MM.1S (cell line): ENCODE results near the gene PGBD5.

Experiments used
- EZH2 ChIP-seq: fragments of 300-600 bp; sonication (generic); optimal IDR thresholded peaks from 2 replicates; pipeline ENCODE3; 2017; ENCODE audit warnings: low read depth, mild to moderate bottlenecking, antibody characterized with exemption, low read length, mixed read lengths
- TF ChIP-seq, protein P1 (sequence below): fragments of 300-600 bp; sonication (generic); IDR thresholded peaks from 2 replicates; pipeline ENCODE4 v1.5.1; 2016; ENCODE audit warnings: antibody characterized with exemption, low read length, mixed read lengths

DNA sequence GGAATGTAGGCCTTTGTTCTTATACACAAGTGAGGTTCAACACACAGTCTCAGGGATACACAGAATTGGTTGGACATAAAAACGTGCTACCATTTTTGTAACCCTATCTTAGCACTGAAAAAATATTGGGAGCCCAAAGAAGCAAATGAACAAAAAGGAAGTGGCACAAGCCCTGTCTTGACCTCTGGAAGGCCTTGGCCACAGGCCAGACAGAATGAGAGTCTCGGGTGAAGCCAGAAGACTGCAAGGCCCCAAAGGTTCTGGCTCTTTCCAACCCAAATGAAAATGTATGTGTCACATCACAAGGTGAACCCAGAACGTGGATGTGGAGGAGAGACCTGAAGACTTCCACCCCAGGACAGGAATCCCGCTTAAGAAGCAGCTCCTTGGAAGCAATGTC is 57.3 kb downstream of the PGBD5 start:
- TF ChIP-seq EZH2: no peak
- TF ChIP-seq, protein P1, sequence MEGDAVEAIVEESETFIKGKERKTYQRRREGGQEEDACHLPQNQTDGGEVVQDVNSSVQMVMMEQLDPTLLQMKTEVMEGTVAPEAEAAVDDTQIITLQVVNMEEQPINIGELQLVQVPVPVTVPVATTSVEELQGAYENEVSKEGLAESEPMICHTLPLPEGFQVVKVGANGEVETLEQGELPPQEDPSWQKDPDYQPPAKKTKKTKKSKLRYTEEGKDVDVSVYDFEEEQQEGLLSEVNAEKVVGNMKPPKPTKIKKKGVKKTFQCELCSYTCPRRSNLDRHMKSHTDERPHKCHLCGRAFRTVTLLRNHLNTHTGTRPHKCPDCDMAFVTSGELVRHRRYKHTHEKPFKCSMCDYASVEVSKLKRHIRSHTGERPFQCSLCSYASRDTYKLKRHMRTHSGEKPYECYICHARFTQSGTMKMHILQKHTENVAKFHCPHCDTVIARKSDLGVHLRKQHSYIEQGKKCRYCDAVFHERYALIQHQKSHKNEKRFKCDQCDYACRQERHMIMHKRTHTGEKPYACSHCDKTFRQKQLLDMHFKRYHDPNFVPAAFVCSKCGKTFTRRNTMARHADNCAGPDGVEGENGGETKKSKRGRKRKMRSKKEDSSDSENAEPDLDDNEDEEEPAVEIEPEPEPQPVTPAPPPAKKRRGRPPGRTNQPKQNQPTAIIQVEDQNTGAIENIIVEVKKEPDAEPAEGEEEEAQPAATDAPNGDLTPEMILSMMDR: no peak
